ENCODE results near the gene SHC3. TPM values are rescaled to one million over a fixed set of nuclear protein-coding genes. Genes with fewer than 3 reads are reported as not detected.

The SHC3 gene
- total RNA-seq, 2 donors from 2014 or later = 0.95 to 1.3 TPM

- H3K9me3 ChIP-seq (ENCODE audit: control insufficient read depth, low read length) = peaks cover 15% of the 10 kb centered on the region
- no peaks in the 10 kb centered on the region for H3K4me1 ChIP-seq (ENCODE audit: control insufficient read depth, insufficient read depth, low read length)
- no peaks in the 10 kb centered on the region for H3K9me3 Mint-ChIP-seq
- H3K27ac Mint-ChIP-seq = no peak overlapping the region
- H3K27me3 ChIP-seq (ENCODE audit: control insufficient read depth, insufficient read depth, low read length, poor library complexity, severe bottlenecking) = no peaks in the 10 kb centered on the region
- H3K27me3 Mint-ChIP-seq (ENCODE audit: insufficient read depth) = no peaks in the 10 kb centered on the region
- no peak overlapping the region for H3K9ac ChIP-seq (ENCODE audit: extremely low read depth, low read length, poor library complexity, severe bottlenecking)
- no peak overlapping the region for H3K27ac ChIP-seq (ENCODE audit: low read depth, low read length)
- no peaks in the 10 kb centered on the region for H3K36me3 Mint-ChIP-seq (ENCODE audit: low read depth)
- peak overlapping the region; percentile 27 for H3K4me3 ChIP-seq (ENCODE audit: low read length)
- DNase-seq = no peak
- TF ChIP-seq CTCF (conservative IDR thresholded peaks at IDR 0.05) = no peak
- WGBS, 2 experiments (ENCODE audit: insufficient coverage in 1 of 2, insufficient read length in 1 of 2) = 87 to 89% methylated on average over 5 of the region's 5 CpGs
- H3K4me1 Mint-ChIP-seq = peaks cover 16% of the 10 kb centered on the region
- no peak overlapping the region for H3K4me3 Mint-ChIP-seq
- no peaks in the 10 kb centered on the region for H3K36me3 ChIP-seq (ENCODE audit: control insufficient read depth, insufficient read depth, low read length)
Measured at GRCh38 chr9:89160806-89161205, 17.8 kb downstream of the SHC3 start.

- no peak for TF ChIP-seq CTCF (conservative IDR thresholded peaks at IDR 0.05)
- Histone ChIP-seq H3K9me3 (ENCODE audit: control insufficient read depth, low read length) (peaks cover 15% of the 10 kb centered on the region), H3K27ac (ENCODE audit: low read depth, low read length) (no peak overlapping the region), H3K4me3 (ENCODE audit: low read length) (no peak overlapping the region), H3K4me1 (ENCODE audit: control insufficient read depth, insufficient read depth, low read length) (no peaks in the 10 kb centered on the region), H3K27me3 (ENCODE audit: control insufficient read depth, insufficient read depth, low read length, poor library complexity, severe bottlenecking) (no peaks in the 10 kb centered on the region), H3K9ac (ENCODE audit: extremely low read depth, low read length, poor library complexity, severe bottlenecking) (no peak overlapping the region), H3K36me3 (ENCODE audit: control insufficient read depth, insufficient read depth, low read length) (no peaks in the 10 kb centered on the region)
- peaks cover 2% of the 10 kb centered on the region for H3K27me3 Mint-ChIP-seq (ENCODE audit: insufficient read depth)
- H3K36me3 Mint-ChIP-seq (ENCODE audit: low read depth) = no peaks in the 10 kb centered on the region
- H3K4me3 Mint-ChIP-seq = no peak overlapping the region
- H3K9me3 Mint-ChIP-seq = no peaks in the 10 kb centered on the region
- no peak overlapping the region for H3K27ac Mint-ChIP-seq
- no peak for DNase-seq
- H3K4me1 Mint-ChIP-seq = peaks cover 2% of the 10 kb centered on the region
- WGBS, 2 experiments (ENCODE audit: insufficient coverage in 1 of 2, insufficient read length in 1 of 2) = 93 to 100% methylated on average over 6 to 14 of the region's 14 CpGs
Measured at GRCh38 chr9:89154651-89155336, 23.8 kb downstream of the SHC3 start.

GRCh38 chr9:89154218-89154617 is 24.4 kb downstream of the SHC3 start:
- H3K4me3 Mint-ChIP-seq = no peak overlapping the region
- no peaks in the 10 kb centered on the region for H3K27me3 ChIP-seq (ENCODE audit: control insufficient read depth, insufficient read depth, low read length, poor library complexity, severe bottlenecking)
- no peaks in the 10 kb centered on the region for H3K4me1 ChIP-seq (ENCODE audit: control insufficient read depth, insufficient read depth, low read length)
- H3K4me1 Mint-ChIP-seq = no peaks in the 10 kb centered on the region
- DNase-seq = no peak
- no peaks in the 10 kb centered on the region for H3K9me3 Mint-ChIP-seq
- peaks cover 2% of the 10 kb centered on the region for H3K27me3 Mint-ChIP-seq (ENCODE audit: insufficient read depth)
- no peak for TF ChIP-seq CTCF (conservative IDR thresholded peaks at IDR 0.05)
- H3K36me3 ChIP-seq (ENCODE audit: control insufficient read depth, insufficient read depth, low read length) = no peaks in the 10 kb centered on the region
- H3K27ac ChIP-seq (ENCODE audit: low read depth, low read length) = no peak overlapping the region
- no peaks in the 10 kb centered on the region for H3K36me3 Mint-ChIP-seq (ENCODE audit: low read depth)
- H3K4me3 ChIP-seq (ENCODE audit: low read length) = no peak overlapping the region
- no peak overlapping the region for H3K27ac Mint-ChIP-seq
- peaks cover 14% of the 10 kb centered on the region for H3K9me3 ChIP-seq (ENCODE audit: control insufficient read depth, low read length)
- H3K9ac ChIP-seq (ENCODE audit: extremely low read depth, low read length, poor library complexity, severe bottlenecking) = no peak overlapping the region
- whole genome bisulfite sequencing, 2 experiments (ENCODE audit: insufficient coverage in 1 of 2, insufficient read length in 1 of 2) = 88 to 100% methylated on average over 3 to 4 of the region's 4 CpGs
